ENCODE measurements around the gene ANKRD65.

ANKRD65 gene

DNA sequence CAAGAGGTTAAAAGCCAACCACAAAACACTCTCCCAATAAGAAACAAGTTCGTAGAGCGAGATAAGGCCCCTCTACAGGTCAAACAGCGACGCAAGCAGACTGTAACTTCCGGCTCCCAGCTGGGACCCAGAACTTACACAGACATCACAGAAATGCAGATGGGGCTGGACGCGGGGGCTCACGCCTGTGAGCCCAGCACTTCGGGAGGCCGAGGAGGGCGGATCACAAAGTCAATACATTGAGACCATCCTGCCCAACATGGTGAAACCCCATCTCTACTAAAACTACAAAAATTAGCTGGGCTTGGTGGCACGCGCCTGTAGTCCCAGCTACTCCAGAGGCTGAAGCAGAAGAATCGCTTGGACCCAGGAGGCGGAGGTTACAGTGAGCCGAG, 33.0 kb downstream of the ANKRD65 start:
- no peak overlapping the region for H3K27ac ChIP-seq (replicated peaks)
- no peak for TF ChIP-seq SPI1 (IDR thresholded peaks at IDR 0.05; ENCODE audit: borderline replicate concordance, low read depth)
- TF ChIP-seq POLR2AphosphoS5 (IDR thresholded peaks at IDR 0.05; ENCODE audit: low read depth), result no peak
- TF ChIP-seq GABPA (IDR thresholded peaks at IDR 0.05; ENCODE audit: low read depth), result no peak
- TF ChIP-seq, protein P1, sequence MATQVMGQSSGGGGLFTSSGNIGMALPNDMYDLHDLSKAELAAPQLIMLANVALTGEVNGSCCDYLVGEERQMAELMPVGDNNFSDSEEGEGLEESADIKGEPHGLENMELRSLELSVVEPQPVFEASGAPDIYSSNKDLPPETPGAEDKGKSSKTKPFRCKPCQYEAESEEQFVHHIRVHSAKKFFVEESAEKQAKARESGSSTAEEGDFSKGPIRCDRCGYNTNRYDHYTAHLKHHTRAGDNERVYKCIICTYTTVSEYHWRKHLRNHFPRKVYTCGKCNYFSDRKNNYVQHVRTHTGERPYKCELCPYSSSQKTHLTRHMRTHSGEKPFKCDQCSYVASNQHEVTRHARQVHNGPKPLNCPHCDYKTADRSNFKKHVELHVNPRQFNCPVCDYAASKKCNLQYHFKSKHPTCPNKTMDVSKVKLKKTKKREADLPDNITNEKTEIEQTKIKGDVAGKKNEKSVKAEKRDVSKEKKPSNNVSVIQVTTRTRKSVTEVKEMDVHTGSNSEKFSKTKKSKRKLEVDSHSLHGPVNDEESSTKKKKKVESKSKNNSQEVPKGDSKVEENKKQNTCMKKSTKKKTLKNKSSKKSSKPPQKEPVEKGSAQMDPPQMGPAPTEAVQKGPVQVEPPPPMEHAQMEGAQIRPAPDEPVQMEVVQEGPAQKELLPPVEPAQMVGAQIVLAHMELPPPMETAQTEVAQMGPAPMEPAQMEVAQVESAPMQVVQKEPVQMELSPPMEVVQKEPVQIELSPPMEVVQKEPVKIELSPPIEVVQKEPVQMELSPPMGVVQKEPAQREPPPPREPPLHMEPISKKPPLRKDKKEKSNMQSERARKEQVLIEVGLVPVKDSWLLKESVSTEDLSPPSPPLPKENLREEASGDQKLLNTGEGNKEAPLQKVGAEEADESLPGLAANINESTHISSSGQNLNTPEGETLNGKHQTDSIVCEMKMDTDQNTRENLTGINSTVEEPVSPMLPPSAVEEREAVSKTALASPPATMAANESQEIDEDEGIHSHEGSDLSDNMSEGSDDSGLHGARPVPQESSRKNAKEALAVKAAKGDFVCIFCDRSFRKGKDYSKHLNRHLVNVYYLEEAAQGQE (IDR thresholded peaks at IDR 0.05; ENCODE audit: insufficient replicate concordance, low read depth), result no peak
- TF ChIP-seq, protein P2, sequence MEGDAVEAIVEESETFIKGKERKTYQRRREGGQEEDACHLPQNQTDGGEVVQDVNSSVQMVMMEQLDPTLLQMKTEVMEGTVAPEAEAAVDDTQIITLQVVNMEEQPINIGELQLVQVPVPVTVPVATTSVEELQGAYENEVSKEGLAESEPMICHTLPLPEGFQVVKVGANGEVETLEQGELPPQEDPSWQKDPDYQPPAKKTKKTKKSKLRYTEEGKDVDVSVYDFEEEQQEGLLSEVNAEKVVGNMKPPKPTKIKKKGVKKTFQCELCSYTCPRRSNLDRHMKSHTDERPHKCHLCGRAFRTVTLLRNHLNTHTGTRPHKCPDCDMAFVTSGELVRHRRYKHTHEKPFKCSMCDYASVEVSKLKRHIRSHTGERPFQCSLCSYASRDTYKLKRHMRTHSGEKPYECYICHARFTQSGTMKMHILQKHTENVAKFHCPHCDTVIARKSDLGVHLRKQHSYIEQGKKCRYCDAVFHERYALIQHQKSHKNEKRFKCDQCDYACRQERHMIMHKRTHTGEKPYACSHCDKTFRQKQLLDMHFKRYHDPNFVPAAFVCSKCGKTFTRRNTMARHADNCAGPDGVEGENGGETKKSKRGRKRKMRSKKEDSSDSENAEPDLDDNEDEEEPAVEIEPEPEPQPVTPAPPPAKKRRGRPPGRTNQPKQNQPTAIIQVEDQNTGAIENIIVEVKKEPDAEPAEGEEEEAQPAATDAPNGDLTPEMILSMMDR (IDR thresholded peaks at IDR 0.05; ENCODE audit: insufficient read depth, low read length), result no peak
- DNase-seq (ENCODE audit: low read depth in 1 of 2, low spot score in 1 of 2), result no peak
- H3K27me3 ChIP-seq (ENCODE audit: insufficient read depth, poor library complexity, severe bottlenecking), result no peaks in the 10 kb centered on the region
- no peak overlapping the region for H3K4me3 ChIP-seq (replicated peaks; ENCODE audit: insufficient read depth, low read length)

DNA sequence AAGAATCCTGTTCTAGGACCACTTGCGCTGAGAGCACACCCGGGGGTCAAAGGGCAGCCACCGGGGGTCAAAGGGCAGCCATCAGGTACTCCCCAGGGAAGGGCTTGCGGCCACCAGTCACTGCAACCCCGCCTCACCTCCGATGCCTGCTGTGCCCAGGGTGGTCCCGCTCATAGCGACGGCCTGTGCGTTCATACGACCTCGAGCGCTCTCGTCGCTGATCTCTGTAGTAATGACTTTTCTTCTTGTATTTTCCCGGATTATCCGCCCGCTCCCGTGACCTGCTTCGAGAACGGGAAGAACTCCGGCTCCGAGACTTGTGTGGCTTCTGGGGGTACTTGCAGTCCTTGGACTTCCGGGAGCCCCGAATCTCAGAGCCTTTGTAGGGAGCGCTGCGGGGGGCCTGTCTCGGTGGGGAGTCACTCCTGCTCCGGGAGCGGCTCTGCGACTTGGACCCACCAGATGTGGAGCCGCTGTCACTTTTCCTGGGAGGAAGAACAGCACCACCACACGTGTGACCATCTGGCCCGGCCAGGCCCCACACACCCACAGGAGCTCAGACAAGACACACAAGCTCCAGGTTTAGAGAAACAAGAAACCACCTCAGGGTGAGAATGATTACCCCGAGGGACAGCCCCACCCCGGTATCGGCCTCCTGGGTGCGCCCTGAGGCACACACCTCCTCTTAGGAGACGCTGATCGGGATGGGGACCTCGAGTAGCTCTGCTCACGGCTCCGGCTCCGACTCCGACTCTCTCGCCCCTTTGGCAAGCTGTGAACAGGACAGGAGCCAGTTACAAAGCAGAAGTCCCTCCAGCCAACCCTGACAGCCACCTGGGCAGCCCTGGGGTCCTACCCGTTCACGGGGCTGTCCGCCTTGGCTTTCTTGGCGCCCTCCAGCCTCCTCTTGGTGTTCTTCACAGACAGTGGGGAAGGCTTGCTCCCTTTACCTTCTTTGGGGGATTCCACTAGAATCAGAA, 33.7 kb downstream of the ANKRD65 start:
- DNase-seq (ENCODE audit: low read depth in 1 of 2, low spot score in 1 of 2), result no peak
- Histone ChIP-seq H3K27ac (replicated peaks) (no peak overlapping the region), H3K4me3 (replicated peaks; ENCODE audit: insufficient read depth, low read length) (no peak overlapping the region), H3K27me3 (ENCODE audit: insufficient read depth, poor library complexity, severe bottlenecking) (no peaks in the 10 kb centered on the region)
- TF ChIP-seq POLR2AphosphoS5 (IDR thresholded peaks at IDR 0.05; ENCODE audit: low read depth) (no peak), GABPA (IDR thresholded peaks at IDR 0.05; ENCODE audit: low read depth) (no peak), SPI1 (IDR thresholded peaks at IDR 0.05; ENCODE audit: borderline replicate concordance, low read depth) (no peak)
- TF ChIP-seq, protein P1 (IDR thresholded peaks at IDR 0.05; ENCODE audit: insufficient replicate concordance, low read depth), result no peak
- TF ChIP-seq, protein P2 (IDR thresholded peaks at IDR 0.05; ENCODE audit: insufficient read depth, low read length), result no peak

DNA sequence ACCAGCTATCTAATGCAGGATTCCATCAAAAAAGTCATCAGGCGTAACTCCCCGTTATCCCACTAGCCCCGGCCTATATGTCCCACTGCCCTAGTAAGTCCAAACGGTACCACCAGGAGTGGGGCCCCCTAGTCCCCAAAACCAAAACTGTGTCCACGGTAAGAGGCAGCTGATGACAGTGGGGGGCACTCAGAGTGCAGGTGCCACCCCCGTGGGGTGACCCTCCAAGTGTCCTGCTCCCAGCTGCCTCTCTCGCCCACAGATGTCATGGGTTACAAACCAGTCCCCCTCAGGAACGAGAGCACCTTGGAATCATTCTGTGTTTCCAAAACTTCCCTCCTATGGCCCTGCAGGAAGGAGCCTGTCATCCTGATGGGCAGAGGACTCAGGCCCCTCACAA, 35.1 kb downstream of the ANKRD65 start:
- no peak overlapping the region for H3K27ac ChIP-seq (replicated peaks)
- no peak overlapping the region for H3K4me3 ChIP-seq (replicated peaks; ENCODE audit: insufficient read depth, low read length)
- no peak for DNase-seq (ENCODE audit: low read depth in 1 of 2, low spot score in 1 of 2)
- no peaks in the 10 kb centered on the region for H3K27me3 ChIP-seq (ENCODE audit: insufficient read depth, poor library complexity, severe bottlenecking)
- TF ChIP-seq, protein P1 (IDR thresholded peaks at IDR 0.05; ENCODE audit: insufficient replicate concordance, low read depth), result no peak
- no peak for TF ChIP-seq GABPA (IDR thresholded peaks at IDR 0.05; ENCODE audit: low read depth)
- TF ChIP-seq, protein P2 (IDR thresholded peaks at IDR 0.05; ENCODE audit: insufficient read depth, low read length), result no peak
